CD4-positive, alpha-beta T cell (primary cell): ENCODE results near the gene TMEM164. TPM values are rescaled to one million over a fixed set of nuclear protein-coding genes. Genes with fewer than 3 reads are reported as not detected.

ENCODE experiments used
- ATAC-seq: fragments of 200-7000 bp; cut with Tn5 transposase; one replicate; pipeline ENCODE4 v1.10.0; 2022; ENCODE audit warnings: mild to moderate bottlenecking; ENCODE audit not compliant: poor library complexity
- CTCF ChIA-PET: fragments of 350-600 bp; sonication (Branson Sonifier 250); formaldehyde crosslinking; loops from one replicate; lab custom pipeline; 2021; ENCODE audit warnings: antibody characterized with exemption, inconsistent platforms; lab: Charles Lee
- POLR2A ChIA-PET: fragments of 350-600 bp; sonication (Branson Sonifier 250); formaldehyde crosslinking; loops from one replicate; lab custom pipeline; 2021; ENCODE audit warnings: antibody characterized with exemption, inconsistent platforms; lab: Charles Lee
- DNase-seq, 14 experiments: peaks; one replicate each; pipeline ENCODE4 v3.0.0-alpha.2; 2013 to 2020; ENCODE audit warnings: mixed read lengths in 2 of 14
- H3K27ac ChIP-seq, 2 donors: one replicate each; pipeline versions ENCODE4 v1.5.1 to v1.7.0; 2013; ENCODE audit warnings: low read length in 2 of 2, low read depth in 1 of 2, mild to moderate bottlenecking in 1 of 2
- H3K27me3 ChIP-seq, 2 experiments: 1 replicate in 1 of 2; 2 replicates in 1 of 2; pipeline versions ENCODE4 v1.6.1 to v1.7.0; 2013; ENCODE audit warnings: low read length in 2 of 2, control low read depth in 1 of 2, mild to moderate bottlenecking in 1 of 2, moderate library complexity in 1 of 2; ENCODE audit not compliant: insufficient read depth in 2 of 2, control insufficient read depth in 1 of 2
- H3K36me3 ChIP-seq: one replicate; pipeline ENCODE4 v1.6.1; 2013; ENCODE audit warnings: low read length, control low read depth; ENCODE audit not compliant: insufficient read depth
- H3K4me1 ChIP-seq: one replicate; pipeline ENCODE4 v1.6.1; 2013; ENCODE audit warnings: low read length, control low read depth; ENCODE audit not compliant: insufficient read depth
- H3K4me3 ChIP-seq: one replicate; pipeline ENCODE4 v1.5.1; 2013; ENCODE audit warnings: mild to moderate bottlenecking, low read length, moderate library complexity
- H3K9me3 ChIP-seq, 2 experiments: 1 replicate in 1 of 2; 2 replicates in 1 of 2; pipeline versions ENCODE4 v1.6.1 to v1.7.0; 2013; ENCODE audit warnings: low read length in 2 of 2, mild to moderate bottlenecking in 2 of 2, control low read depth in 1 of 2, moderate library complexity in 1 of 2; ENCODE audit not compliant: control insufficient read depth in 1 of 2, insufficient read depth in 1 of 2
- H3K27ac Mint-ChIP-seq: one replicate; pipeline ENCODE4 v1.8.0; 2020; ENCODE audit warnings: mixed read lengths
- H3K27me3 Mint-ChIP-seq: one replicate; pipeline ENCODE4 v1.8.0; 2021; ENCODE audit warnings: mixed read lengths
- H3K36me3 Mint-ChIP-seq: one replicate; pipeline ENCODE4 v1.8.0; 2021; ENCODE audit warnings: low read depth, mixed read lengths
- H3K4me1 Mint-ChIP-seq: one replicate; pipeline ENCODE4 v1.8.0; 2021; ENCODE audit warnings: low read depth, mixed read lengths
- H3K4me3 Mint-ChIP-seq: one replicate; pipeline ENCODE4 v1.8.0; 2020; ENCODE audit warnings: mild to moderate bottlenecking, mixed read lengths
- H3K9me3 Mint-ChIP-seq: one replicate; pipeline ENCODE4 v1.8.0; 2020; ENCODE audit warnings: mixed read lengths
- CTCF ChIP-seq: fragments of 200-600 bp; IDR thresholded peaks from one replicate; pipeline ENCODE4 v1.8.0; 2022; ENCODE audit warnings: antibody characterized with exemption, mild to moderate bottlenecking
- intact Hi-C, 2 experiments: fragments of 100-400 bp; cut with DNase I in 1 of 2; cut with micrococcal nuclease in 1 of 2; formaldehyde crosslinking; loops; one replicate each; pipeline versions ENCODE4 v1.15.1 to v1.9.0; 2023 to 2025; cut with DNase I, micrococcal nuclease
- total RNA-seq, 174 experiments: library from RNA in 2 of 174; stranded (reverse) in 2 of 174; gene quantifications; one replicate each; pipeline ENCODE4 v1.2.3 and lab custom pipeline; 2021 to 2026

Gene TMEM164
- total RNA-seq, 2 experiments from 2014 or later: 11.1 to 13.4 TPM

GRCh38 chrX:110204986-110205385 is 202.1 kb downstream of the TMEM164 start:
- intact Hi-C loops: no loop called here
- POLR2A ChIA-PET: no interaction called here

GRCh38 chrX:110208092-110208491 is 205.2 kb downstream of the TMEM164 start:
- H3K9me3 ChIP-seq: no peaks in the 10 kb centered on the region
- no peak overlapping the region for H3K27ac Mint-ChIP-seq
- H3K4me3 ChIP-seq: no peak overlapping the region
- DNase-seq (no peak), ATAC-seq (no peak)
- intact Hi-C loops: no loop called here
- H3K27me3 Mint-ChIP-seq: no peaks in the 10 kb centered on the region
- TF ChIP-seq CTCF: no peak
- no peaks in the 10 kb centered on the region for H3K9me3 Mint-ChIP-seq
- CTCF ChIA-PET: no interaction called here
- H3K4me1 Mint-ChIP-seq: peaks cover 15% of the 10 kb centered on the region
- H3K36me3 Mint-ChIP-seq: no peaks in the 10 kb centered on the region
- POLR2A ChIA-PET: interaction anchor here (0.6 kb wide), 1 partner anchor 15 kb away, joined by 3 read pairs; no protein-coding TSS in a partner anchor
- H3K36me3 ChIP-seq: no peaks in the 10 kb centered on the region
- no peaks in the 10 kb centered on the region for H3K27me3 ChIP-seq
- H3K27ac ChIP-seq: no peak overlapping the region
- H3K4me1 ChIP-seq: no peaks in the 10 kb centered on the region
- H3K4me3 Mint-ChIP-seq: no peak overlapping the region

More at GRCh38 chrX:110204986-110205385, 202.1 kb downstream of the TMEM164 start:
- no peaks in the 10 kb centered on the region for H3K9me3 Mint-ChIP-seq
- CTCF ChIA-PET: interaction anchor here (0.6 to 1.2 kb wide), 2 partner anchors 15 to 131 kb away, joined by 3 read pairs; no protein-coding TSS in a partner anchor
- Histone ChIP-seq H3K27ac (no peak overlapping the region), H3K27me3 (no peaks in the 10 kb centered on the region), H3K4me1 (no peaks in the 10 kb centered on the region), H3K4me3 (no peak overlapping the region), H3K9me3 (no peaks in the 10 kb centered on the region), H3K36me3 (peaks cover 15% of the 10 kb centered on the region)
- H3K27me3 Mint-ChIP-seq: no peaks in the 10 kb centered on the region
- H3K4me3 Mint-ChIP-seq: no peak overlapping the region
- peaks cover 9% of the 10 kb centered on the region for H3K36me3 Mint-ChIP-seq
- H3K27ac Mint-ChIP-seq: no peak overlapping the region
- H3K4me1 Mint-ChIP-seq: peaks cover 15% of the 10 kb centered on the region
- ATAC-seq (no peak), DNase-seq (no peak)
- no peak for TF ChIP-seq CTCF

- no peak overlapping the region for H3K27ac Mint-ChIP-seq
- ATAC-seq (no peak), DNase-seq (no peak)
- Histone ChIP-seq H3K4me1 (no peaks in the 10 kb centered on the region), H3K27ac (no peak overlapping the region), H3K9me3 (no peaks in the 10 kb centered on the region), H3K4me3 (no peak overlapping the region), H3K27me3 (no peaks in the 10 kb centered on the region), H3K36me3 (no peaks in the 10 kb centered on the region)
- H3K4me1 Mint-ChIP-seq: peaks cover 13% of the 10 kb centered on the region
- CTCF ChIA-PET: no interaction called here
- H3K27me3 Mint-ChIP-seq: no peaks in the 10 kb centered on the region
- H3K36me3 Mint-ChIP-seq: peaks cover 10% of the 10 kb centered on the region
- POLR2A ChIA-PET: interaction anchor here (1.0 kb wide), 1 partner anchor 107 kb away, joined by 3 read pairs; no protein-coding TSS in a partner anchor
- no peaks in the 10 kb centered on the region for H3K9me3 Mint-ChIP-seq
- intact Hi-C loops: loop anchor here in 1 of 2 experiments (5.0 to 10.0 kb wide), 2 partner anchors 37 to 64 kb away; no protein-coding TSS in a partner anchor
- no peak overlapping the region for H3K4me3 Mint-ChIP-seq
- TF ChIP-seq CTCF: no peak
Observed at GRCh38 chrX:110210417-110211139, 207.7 kb downstream of the TMEM164 start.
